ENCODE results near the gene HM13.
"Not testable (repeated sequence)": the region's sequence is repeated elsewhere in the genome, so short reads cannot be mapped to it uniquely, and the experiment has no call there.

The HM13 gene

DNA sequence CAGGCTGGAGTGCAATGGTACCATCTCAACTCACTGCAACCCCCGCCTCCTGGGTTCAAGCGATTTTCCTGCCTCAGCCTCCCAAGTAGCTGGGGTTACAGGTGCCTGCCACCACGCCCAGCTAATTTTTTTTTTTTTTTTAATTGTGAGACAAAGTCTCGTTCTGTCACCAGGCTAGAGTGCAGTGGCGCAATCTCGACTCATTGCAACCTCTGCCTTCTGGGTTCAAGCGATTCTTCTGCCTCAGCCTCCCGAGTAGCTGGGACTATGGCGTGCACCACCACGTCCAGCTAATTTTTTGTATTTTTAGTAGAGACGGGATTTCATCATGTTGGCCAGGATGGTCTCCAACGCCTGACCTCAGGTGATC lies 98.0 kb downstream of the HM13 start:
- DNase-seq = not testable (repeated sequence)

DNA sequence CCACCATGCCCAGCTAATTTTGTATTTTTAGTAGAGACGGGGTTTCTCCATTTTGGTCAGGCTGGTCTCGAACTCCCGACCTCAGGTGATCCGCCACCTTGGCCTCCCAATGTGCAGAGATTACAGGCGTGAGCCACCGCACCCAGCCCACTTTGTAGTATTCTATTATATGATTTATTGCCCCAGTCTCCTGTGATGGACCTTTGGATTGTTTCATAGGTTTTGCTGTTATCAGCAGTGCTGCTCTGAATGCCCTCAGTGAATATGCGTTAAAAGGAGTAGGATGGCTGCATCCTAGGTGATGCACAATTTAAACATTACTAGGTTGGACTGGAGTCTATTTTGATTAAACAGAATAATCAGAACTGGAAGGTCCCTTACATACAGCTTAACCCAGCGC lies 101.2 kb downstream of the HM13 start:
- DNase-seq = no peak

DNA sequence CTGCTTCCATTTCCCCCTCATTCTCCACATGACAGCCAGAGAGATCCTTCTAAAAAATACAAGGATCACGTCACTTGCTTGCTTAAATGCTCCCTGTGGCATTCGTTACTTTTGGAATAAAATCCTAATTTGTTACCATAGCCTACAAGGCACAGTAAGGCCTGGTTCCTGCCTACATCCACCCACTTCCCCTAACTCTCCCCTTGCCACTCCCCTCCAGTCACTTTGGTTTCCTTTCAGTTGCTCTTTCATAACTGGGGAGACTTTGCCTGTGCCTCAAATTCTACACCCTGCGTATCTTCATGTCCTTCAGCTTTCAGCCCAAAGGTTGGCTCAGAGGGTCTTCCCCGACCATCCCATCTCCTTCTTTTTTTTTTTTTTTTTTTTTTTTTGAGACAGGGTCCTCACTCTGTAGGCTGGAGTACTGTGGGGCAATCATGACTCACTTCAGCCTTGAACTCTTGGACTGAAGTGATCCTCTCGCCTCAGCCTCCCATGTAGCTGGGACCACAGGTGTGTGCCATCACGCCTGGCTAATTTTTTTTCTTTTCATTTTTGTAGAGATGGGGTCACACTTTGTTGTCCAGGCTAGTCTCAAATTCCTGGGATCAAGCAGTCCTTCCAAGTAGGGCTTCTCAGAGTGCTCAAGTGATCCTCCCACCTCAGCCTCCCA lies 103.3 kb downstream of the HM13 start:
- no peak for DNase-seq
